Nephron (organoid): Measurements from ENCODE around the gene TIMP1.

Source experiments
- H3K27ac Mint-ChIP-seq, 3 experiments: 2 replicates each; pipeline ENCODE4 v1.8.0; 2020; ENCODE audit warnings: mixed read lengths in 3 of 3, mild to moderate bottlenecking in 2 of 3, moderate library complexity in 1 of 3
- H3K27me3 Mint-ChIP-seq: 2 replicates; pipeline ENCODE4 v1.8.0; 2021; ENCODE audit warnings: low read depth, mild to moderate bottlenecking, moderate library complexity, mixed read lengths
- H3K36me3 Mint-ChIP-seq: 2 replicates; pipeline ENCODE4 v1.8.0; 2020; ENCODE audit warnings: low read depth, mixed read lengths
- H3K4me1 Mint-ChIP-seq: 2 replicates; pipeline ENCODE4 v1.8.0; 2020; ENCODE audit warnings: mixed read lengths
- H3K4me3 Mint-ChIP-seq, 3 experiments: 2 replicates each; pipeline ENCODE4 v1.8.0; 2020; ENCODE audit warnings: mild to moderate bottlenecking in 3 of 3, mixed read lengths in 3 of 3, moderate library complexity in 2 of 3
- H3K9me3 Mint-ChIP-seq: 2 replicates; pipeline ENCODE4 v1.8.0; 2020; ENCODE audit warnings: mixed read lengths
- TF ChIP-seq, protein P1 (sequence below), 3 experiments: fragments of 200-600 bp; sonication (generic); IDR thresholded peaks; one replicate each; pipeline ENCODE4 v1.5.0; 2021; ENCODE audit warnings: antibody characterized with exemption in 3 of 3; ENCODE audit not compliant: unreplicated experiment in 3 of 3

The TIMP1 gene

DNA sequence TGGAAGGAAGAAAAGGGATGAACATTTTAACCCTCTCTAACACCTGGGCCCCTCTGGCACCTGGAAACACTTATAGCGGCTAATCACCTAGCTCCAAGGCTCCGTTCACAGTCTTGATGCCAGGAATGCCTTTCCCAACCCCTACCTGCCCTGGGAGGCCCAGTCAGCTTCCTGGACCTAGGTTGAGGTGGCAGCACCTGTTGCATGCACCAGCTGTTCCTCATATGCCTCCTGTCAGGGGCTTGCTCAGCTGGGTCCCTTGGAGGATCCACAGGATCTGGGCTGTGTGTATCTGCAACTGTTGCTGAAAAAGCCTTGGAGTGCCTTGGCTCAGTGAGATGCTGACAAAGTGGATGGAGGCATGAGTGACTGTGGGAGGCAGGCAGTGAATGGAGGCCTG, 43.1 kb downstream of the TIMP1 start:
- H3K4me1 Mint-ChIP-seq, result no peaks in the 10 kb centered on the region
- H3K27ac Mint-ChIP-seq, result no peak overlapping the region
- peaks cover 35% of the 10 kb centered on the region for H3K27me3 Mint-ChIP-seq
- H3K9me3 Mint-ChIP-seq, result peaks cover 19% of the 10 kb centered on the region
- no peaks in the 10 kb centered on the region for H3K36me3 Mint-ChIP-seq
- TF ChIP-seq, protein P1, sequence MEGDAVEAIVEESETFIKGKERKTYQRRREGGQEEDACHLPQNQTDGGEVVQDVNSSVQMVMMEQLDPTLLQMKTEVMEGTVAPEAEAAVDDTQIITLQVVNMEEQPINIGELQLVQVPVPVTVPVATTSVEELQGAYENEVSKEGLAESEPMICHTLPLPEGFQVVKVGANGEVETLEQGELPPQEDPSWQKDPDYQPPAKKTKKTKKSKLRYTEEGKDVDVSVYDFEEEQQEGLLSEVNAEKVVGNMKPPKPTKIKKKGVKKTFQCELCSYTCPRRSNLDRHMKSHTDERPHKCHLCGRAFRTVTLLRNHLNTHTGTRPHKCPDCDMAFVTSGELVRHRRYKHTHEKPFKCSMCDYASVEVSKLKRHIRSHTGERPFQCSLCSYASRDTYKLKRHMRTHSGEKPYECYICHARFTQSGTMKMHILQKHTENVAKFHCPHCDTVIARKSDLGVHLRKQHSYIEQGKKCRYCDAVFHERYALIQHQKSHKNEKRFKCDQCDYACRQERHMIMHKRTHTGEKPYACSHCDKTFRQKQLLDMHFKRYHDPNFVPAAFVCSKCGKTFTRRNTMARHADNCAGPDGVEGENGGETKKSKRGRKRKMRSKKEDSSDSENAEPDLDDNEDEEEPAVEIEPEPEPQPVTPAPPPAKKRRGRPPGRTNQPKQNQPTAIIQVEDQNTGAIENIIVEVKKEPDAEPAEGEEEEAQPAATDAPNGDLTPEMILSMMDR (IDR thresholded peaks at IDR 0.05; ENCODE audit: unreplicated experiment in 3 of 3), result no peak
- H3K4me3 Mint-ChIP-seq, result no peak overlapping the region

DNA sequence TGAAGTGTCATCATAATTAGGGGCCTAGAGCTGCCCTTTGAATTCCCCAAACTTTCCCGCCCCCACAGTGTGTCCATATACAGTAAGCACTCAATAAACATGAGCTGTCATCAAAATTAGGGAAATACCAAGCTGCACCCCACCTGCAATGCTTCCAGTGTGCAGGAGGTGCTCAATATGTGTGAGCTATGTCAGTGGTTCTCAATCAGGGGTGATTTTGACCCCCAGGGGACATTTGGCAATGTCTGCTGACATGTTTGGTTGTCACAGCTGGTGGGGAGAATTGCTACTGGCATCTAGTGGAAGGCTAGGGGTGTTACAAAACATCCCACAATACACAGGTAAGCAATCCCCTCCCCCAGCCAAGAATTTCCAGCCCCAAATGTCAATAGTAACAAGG, 46.7 kb downstream of the TIMP1 start:
- H3K36me3 Mint-ChIP-seq, result no peaks in the 10 kb centered on the region
- H3K9me3 Mint-ChIP-seq, result peaks cover 10% of the 10 kb centered on the region
- H3K4me1 Mint-ChIP-seq, result no peaks in the 10 kb centered on the region
- no peak overlapping the region for H3K4me3 Mint-ChIP-seq
- peaks cover 2% of the 10 kb centered on the region for H3K27me3 Mint-ChIP-seq
- TF ChIP-seq, protein P1 (IDR thresholded peaks at IDR 0.05; ENCODE audit: unreplicated experiment in 3 of 3), result no peak
- H3K27ac Mint-ChIP-seq, result no peak overlapping the region

DNA sequence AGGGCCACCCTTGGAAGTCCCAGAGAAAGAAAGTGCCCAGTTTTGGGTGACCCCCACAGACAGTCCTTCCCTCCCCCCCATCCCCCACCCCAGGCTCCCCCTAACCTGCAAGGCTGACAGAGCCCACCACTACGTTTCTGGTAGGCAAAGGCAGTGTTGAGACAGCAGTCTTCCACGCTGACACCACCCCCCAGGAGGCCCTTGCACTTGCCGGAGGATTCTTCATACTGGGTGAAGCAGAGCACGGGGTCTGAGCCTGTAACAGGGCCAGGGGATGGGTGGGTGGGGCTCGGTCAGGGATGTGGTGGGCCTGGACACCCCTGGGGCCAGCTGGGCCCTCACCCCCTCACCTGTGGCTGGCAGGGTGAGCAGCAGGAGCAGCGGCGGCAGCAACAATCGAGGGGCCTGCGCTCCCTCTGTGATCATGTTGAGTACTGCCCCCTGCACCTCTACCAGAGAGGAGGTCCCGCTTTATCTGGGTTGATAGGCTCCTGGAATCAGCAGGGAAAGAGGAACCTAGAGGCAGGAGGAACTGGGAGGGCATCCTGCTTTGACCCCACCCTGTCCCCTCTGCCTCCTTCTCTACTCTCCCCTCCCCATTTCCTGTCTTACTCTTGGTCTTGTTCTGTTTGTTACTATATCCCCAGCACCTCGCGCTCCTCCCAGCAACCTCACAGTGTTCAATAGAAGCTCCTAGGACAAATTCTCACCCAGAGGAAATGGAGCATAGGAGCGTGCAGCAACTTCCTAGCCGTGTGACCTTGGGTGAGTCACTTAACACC, 47.4 kb downstream of the TIMP1 start, which contains the start of gene CFP:
TSS of gene CFP (minus strand) at position 512 of the 782 bp plus-strand sequence. CDS start at position 426, 86 bp downstream.
- TF ChIP-seq, protein P1 (IDR thresholded peaks at IDR 0.05; ENCODE audit: unreplicated experiment in 3 of 3), result no peak
- no peaks in the 10 kb centered on the region for H3K36me3 Mint-ChIP-seq
- no peak within 1 kb of the TSS for H3K4me3 Mint-ChIP-seq
- no peaks in the 10 kb centered on the region for H3K27me3 Mint-ChIP-seq
- H3K9me3 Mint-ChIP-seq, result peaks cover 10% of the 10 kb centered on the region
- no peak within 1 kb of the TSS for H3K27ac Mint-ChIP-seq
- no peaks in the 10 kb centered on the region for H3K4me1 Mint-ChIP-seq

DNA sequence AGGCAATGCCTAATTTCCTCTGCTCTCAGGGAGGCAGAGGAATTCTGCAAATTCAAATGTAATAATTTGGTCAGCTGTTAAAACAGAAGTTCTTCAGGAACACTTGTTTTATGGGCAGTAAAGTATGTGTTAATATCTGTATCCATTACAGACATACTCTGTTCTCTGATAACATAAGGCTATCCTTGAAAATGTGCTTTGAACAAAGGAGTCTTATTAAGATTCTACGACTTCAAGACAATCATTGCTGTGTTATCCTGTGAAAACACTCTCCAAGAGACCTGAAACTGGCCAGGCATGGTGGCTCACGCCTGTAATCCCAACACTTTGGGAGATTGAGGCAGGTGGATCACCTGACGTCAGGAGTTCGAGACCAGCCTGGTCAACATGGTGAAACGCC, 49.4 kb downstream of the TIMP1 start:
- H3K4me1 Mint-ChIP-seq, result no peaks in the 10 kb centered on the region
- TF ChIP-seq, protein P1 (IDR thresholded peaks at IDR 0.05; ENCODE audit: unreplicated experiment in 3 of 3), result no peak
- peaks cover 8% of the 10 kb centered on the region for H3K36me3 Mint-ChIP-seq
- no peak overlapping the region for H3K4me3 Mint-ChIP-seq
- peaks cover 6% of the 10 kb centered on the region for H3K9me3 Mint-ChIP-seq
- H3K27me3 Mint-ChIP-seq, result no peaks in the 10 kb centered on the region
- no peak overlapping the region for H3K27ac Mint-ChIP-seq

DNA sequence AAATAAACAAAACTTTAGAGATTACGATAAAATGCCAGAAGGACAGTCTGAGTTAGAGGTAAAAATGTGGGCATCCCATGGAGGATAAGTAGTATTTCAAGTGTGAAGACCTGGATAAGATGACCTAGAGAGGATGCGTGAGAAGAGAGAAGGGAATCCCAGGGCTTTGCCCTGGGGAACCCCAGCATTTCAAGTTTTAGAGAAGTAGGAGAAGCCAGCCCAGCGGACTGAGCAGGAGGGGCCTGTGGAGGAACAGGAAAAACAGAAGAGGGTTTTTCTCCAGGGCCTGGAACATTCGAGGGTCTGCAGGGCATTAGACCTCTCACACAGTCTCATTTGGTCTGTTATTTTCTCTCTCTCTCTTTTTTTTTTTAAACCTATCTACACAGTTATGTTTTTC, 50.4 kb downstream of the TIMP1 start:
- TF ChIP-seq, protein P1 (IDR thresholded peaks at IDR 0.05; ENCODE audit: unreplicated experiment in 3 of 3), result no peak
- Mint-ChIP-seq H3K27ac (no peak overlapping the region), H3K4me1 (no peaks in the 10 kb centered on the region), H3K4me3 (no peak overlapping the region), H3K36me3 (peaks cover 16% of the 10 kb centered on the region), H3K9me3 (peaks cover 6% of the 10 kb centered on the region), H3K27me3 (no peaks in the 10 kb centered on the region)
